HepG2 (cell line): Measurements from ENCODE around the gene SDHAF3. TPM values are rescaled to one million over a fixed set of nuclear protein-coding genes. Genes with fewer than 3 reads are reported as not detected.

ENCODE experiments used
- ATAC-seq: fragments of 200-7000 bp; cut with Tn5 transposase; 3 replicates; pipeline ENCODE4 v1.9.1; 2020; ENCODE audit warnings: mild to moderate bottlenecking, moderate library complexity
- BruUV-seq: library from RNA; stranded (reverse); fragments of 400-500 nt; replicated peaks from 2 replicates; lab custom pipeline; 2021; lab: Mats Ljungman, UMichigan
- CTCF ChIA-PET: fragments of 300-600 bp; formaldehyde crosslinking; extraction: SDS; loops from one replicate; lab custom pipeline; 2021; ENCODE audit warnings: low total read pairs, inconsistent platforms, low intra/inter-chr PET ratio; lab: Yijun Ruan, JAX
- POLR2A ChIA-PET: fragments of 350-600 bp; sonication (Branson Sonifier 250); formaldehyde crosslinking; loops from one replicate; lab custom pipeline; 2020; ENCODE audit warnings: antibody characterized with exemption, inconsistent platforms; lab: Yijun Ruan, JAX
- DNase-seq: peaks from one replicate; pipeline ENCODE4 v3.0.0-alpha.2; 2015; ENCODE audit warnings: low spot score
- FAIRE-seq: peaks from 3 replicates; lab custom pipeline; 2011; peaks lifted over from hg19 to GRCh38; lab: Jason Lieb, UNC
- H2AFZ ChIP-seq: one replicate; pipeline ENCODE4 v1.6.1; 2011; ENCODE audit warnings: low read length, inconsistent platforms
- H3K27ac ChIP-seq: fragments of 300-600 bp; 3 replicates; pipeline ENCODE4 v1.8.0; 2011; ENCODE audit warnings: mixed run types, mild to moderate bottlenecking, mixed read lengths, low read length, inconsistent platforms; ENCODE audit not compliant: insufficient read depth; ENCODE audit errors: extremely low read length
- H3K27me3 ChIP-seq, 2 experiments: fragments of 200-600 bp in 1 of 2; 2 replicates in 1 of 2; 3 replicates in 1 of 2; pipeline versions ENCODE4 v1.6.0 to v1.8.0; 2011; ENCODE audit warnings: low read length in 2 of 2, mild to moderate bottlenecking in 2 of 2, moderate library complexity in 2 of 2, inconsistent platforms in 1 of 2; ENCODE audit not compliant: insufficient read depth in 2 of 2, control insufficient read depth in 1 of 2
- H3K36me3 ChIP-seq, 2 experiments: fragments of 200-600 bp in 1 of 2; replicated peaks in 1 of 2; 2 replicates in 1 of 2; 3 replicates in 1 of 2; pipeline versions ENCODE4 v1.5.1 to v1.8.0; 2011; ENCODE audit warnings: low read length in 2 of 2, inconsistent platforms in 1 of 2; ENCODE audit not compliant: insufficient read depth in 2 of 2, control insufficient read depth in 1 of 2
- H3K4me1 ChIP-seq: 2 replicates; pipeline ENCODE4 v1.5.1; 2012; ENCODE audit warnings: low read length, inconsistent platforms; ENCODE audit not compliant: insufficient read depth
- H3K4me2 ChIP-seq: 2 replicates; pipeline ENCODE4 v1.6.0; 2011; ENCODE audit warnings: low read depth, low read length, inconsistent platforms
- H3K4me3 ChIP-seq, 3 experiments: fragments of 200-600 bp in 1 of 3; sonication (generic), shearing (Covaris generic) in 1 of 3; replicated peaks in 1 of 3; 2 replicates each; pipeline ENCODE4 v1.5.1; 2011 to 2016; ENCODE audit warnings: low read length in 3 of 3, inconsistent platforms in 2 of 3, low read depth in 2 of 3, mild to moderate bottlenecking in 2 of 3, control low read depth in 1 of 3, mixed read lengths in 1 of 3; ENCODE audit not compliant: insufficient read depth in 1 of 3
- H3K79me2 ChIP-seq: one replicate; pipeline ENCODE4 v1.6.1; 2011; ENCODE audit warnings: low read length, inconsistent platforms; ENCODE audit not compliant: insufficient read depth
- H3K9ac ChIP-seq: 2 replicates; pipeline ENCODE4 v1.6.0; 2011; ENCODE audit warnings: mild to moderate bottlenecking, low read depth, low read length, inconsistent platforms; ENCODE audit not compliant: insufficient read depth
- H3K9me3 ChIP-seq: 2 replicates; pipeline ENCODE4 v1.5.1; 2012; ENCODE audit warnings: mild to moderate bottlenecking, low read length
- H4K20me1 ChIP-seq: 2 replicates; pipeline ENCODE4 v1.6.0; 2011; ENCODE audit warnings: inconsistent platforms, mild to moderate bottlenecking, low read length, moderate library complexity; ENCODE audit not compliant: insufficient read depth
- ADNP ChIP-seq: sonication (generic); formaldehyde crosslinking; IDR thresholded peaks from 2 replicates; pipeline ENCODE4 v1.4.0; 2020; ENCODE audit warnings: missing genetic modification reagents
- AHDC1 ChIP-seq: sonication (generic); formaldehyde crosslinking; IDR thresholded peaks from 2 replicates; pipeline ENCODE4 v1.5.1; 2020; ENCODE audit warnings: mild to moderate bottlenecking, missing genetic modification reagents, borderline replicate concordance
- KLF13 ChIP-seq: sonication (generic); formaldehyde crosslinking; IDR thresholded peaks from 2 replicates; pipeline ENCODE4 v1.4.0; 2020; ENCODE audit warnings: mild to moderate bottlenecking, missing genetic modification reagents
- MEF2D ChIP-seq: sonication (generic); formaldehyde crosslinking; IDR thresholded peaks from 2 replicates; pipeline ENCODE4 v1.5.1; 2020; ENCODE audit warnings: mild to moderate bottlenecking, missing genetic modification reagents
- MLLT10 ChIP-seq: sonication (generic); formaldehyde crosslinking; IDR thresholded peaks from 2 replicates; pipeline ENCODE4 v1.4.0; 2020; ENCODE audit warnings: missing genetic modification reagents
- NR2F2 ChIP-seq: IDR thresholded peaks from 2 replicates; pipeline ENCODE4 v1.6.1; 2012; ENCODE audit warnings: low read depth, inconsistent platforms, borderline replicate concordance
- PHF8 ChIP-seq: sonication (generic); formaldehyde crosslinking; IDR thresholded peaks from 2 replicates; pipeline ENCODE4 v1.5.0; 2020; ENCODE audit warnings: missing genetic modification reagents
- SP2 ChIP-seq: sonication (generic); formaldehyde crosslinking; IDR thresholded peaks from 2 replicates; pipeline ENCODE4 v1.5.1; 2020; ENCODE audit warnings: mild to moderate bottlenecking, missing genetic modification reagents
- SUZ12 ChIP-seq: fragments of 150-350 bp; IDR thresholded peaks from 2 replicates; pipeline ENCODE4 v1.6.1; 2014; ENCODE audit warnings: low read depth, low read length
- ZNF331 ChIP-seq: sonication (generic); formaldehyde crosslinking; IDR thresholded peaks from 2 replicates; pipeline ENCODE4 v1.4.0; 2020; ENCODE audit warnings: missing genetic modification reagents
- ZNF432 ChIP-seq: sonication (generic); formaldehyde crosslinking; IDR thresholded peaks from 2 replicates; pipeline ENCODE4 v1.5.0; 2020; ENCODE audit warnings: missing genetic modification reagents, mild to moderate bottlenecking, borderline replicate concordance
- ZNF513 ChIP-seq: sonication (generic); formaldehyde crosslinking; conservative IDR thresholded peaks from 2 replicates; pipeline ENCODE4 v1.5.0; 2020; ENCODE audit warnings: missing genetic modification reagents
- ZNF709 ChIP-seq: sonication (generic); formaldehyde crosslinking; IDR thresholded peaks from 2 replicates; pipeline ENCODE4 v1.5.0; 2020; ENCODE audit warnings: mild to moderate bottlenecking, missing genetic modification reagents
- ZNF740 ChIP-seq: sonication (generic); formaldehyde crosslinking; IDR thresholded peaks from 2 replicates; pipeline ENCODE4 v1.4.0; 2020; ENCODE audit warnings: missing genetic modification reagents
- WGBS: methylation state at CpG from one replicate; pipeline ENCODE4 v1.1.6; 2017; ENCODE audit warnings: low lambda C conversion rate; 5-methylcytosine and 5-hydroxymethylcytosine counted together
- in situ Hi-C: cut with HindIII; loops from 2 replicates; pipeline ENCODE4 v1.10.0; 2017; ENCODE audit warnings: low pct_unique_long_range_greater_than_20kb; ENCODE audit not compliant: extremely low pct_ligation_motif_present
- intact Hi-C: fragments of 100-400 bp; cut with micrococcal nuclease; formaldehyde crosslinking; loops from one replicate; pipeline ENCODE4 v1.10.0; 2022; ENCODE audit not compliant: unreplicated experiment
- polyA plus RNA-seq, 8 experiments: library from polyadenylated mRNA; depleted of rRNA in 3 of 8; stranded (reverse) in 7 of 8; unstranded in 1 of 8; fragments of >200 nt; fragmentation: Illumina TruSeq in 4 of 8; extraction: Trizol in 4 of 8; gene quantifications; 2 replicates each; pipeline versions ENCODE4 v1.2.1 to v1.2.3, GENCODE V29; 2011 to 2016; ENCODE audit warnings: low read depth in 4 of 8, missing spikeins in 1 of 8, mixed read lengths in 1 of 8; ENCODE audit not compliant: insufficient read depth in 1 of 8
- total RNA-seq, 5 experiments: library from RNA; depleted of rRNA; stranded (reverse); fragments of >200 nt; fragmentation: Illumina TruSeq; extraction: Trizol; gene quantifications; 2 replicates each; pipeline ENCODE4 v1.2.3, GENCODE V29; 2016; ENCODE audit warnings: low read depth in 1 of 5

Gene SDHAF3
- total and polyA plus RNA-seq, 2 of the 13 experiments (the other 11 are each of a cell fraction or from before 2014, with no cell fraction given): 15.2 to 32.6 TPM

- Histone ChIP-seq H3K4me1 (peaks cover 11% of the 10 kb centered on the region), H3K4me2 (no peak overlapping the region), H3K4me3 (no peak overlapping the region), H3K27ac (no peak overlapping the region), H3K9ac (no peak overlapping the region), H2AFZ (no peak overlapping the region), H4K20me1 (no peaks in the 10 kb centered on the region), H3K9me3 (no peaks in the 10 kb centered on the region), H3K79me2 (no peaks in the 10 kb centered on the region), H3K27me3 (no peaks in the 10 kb centered on the region), H3K36me3 (no peaks in the 10 kb centered on the region)
- FAIRE-seq (no peak), DNase-seq (no peak), ATAC-seq (no peak)
- no TSS peak for BruUV-seq
- intact Hi-C loops: no loop called here
- POLR2A ChIA-PET: no interaction called here
- WGBS: 50% methylated on average over 2 of the region's 2 CpGs
- in situ Hi-C loops: no loop called here
- TF ChIP-seq MLLT10 (no peak), SP2 (CRISPR knock-in tag) (no peak), KLF13 (no peak), ZNF331 (no peak), SUZ12 (no peak), ZNF513 (no peak), ZNF709 (CRISPR knock-in tag) (no peak), ADNP (CRISPR knock-in tag) (no peak), ZNF432 (CRISPR knock-in tag) (no peak), PHF8 (no peak), NR2F2 (no peak), AHDC1 (CRISPR knock-in tag) (no peak), ZNF740 (CRISPR knock-in tag) (no peak), MEF2D (CRISPR knock-in tag) (no peak)
- CTCF ChIA-PET: no interaction called here
Observed at GRCh38 chr7:97096037-97096436, 21.5 kb upstream of the SDHAF3 start.
